Spleen (tissue), 7 donors: ENCODE results near the gene EPN2.

Source experiments
- CTCF ChIP-seq, 11 experiments: fragments of 200-600 bp in 7 of 11; fragments of 450-650 bp in 4 of 11; sonication (generic) in 4 of 11; IDR thresholded peaks in 8 of 11; conservative IDR thresholded peaks in 3 of 11; 1 replicate in 7 of 11; 2 replicates in 4 of 11; pipeline versions ENCODE4 v1.4.0 to v1.8.0; 2016 to 2021; ENCODE audit warnings: antibody characterized with exemption in 11 of 11, inconsistent platforms in 4 of 11, mild to moderate bottlenecking in 1 of 11
- POLR2A ChIP-seq, 3 donors: fragments of 450-650 bp; IDR thresholded peaks; one replicate each; pipeline ENCODE4 v1.5.1; 2017; ENCODE audit warnings: antibody characterized with exemption in 3 of 3, mild to moderate bottlenecking in 1 of 3
- donor health status: DM: no; HTN: no; CAD: no; lungs with moderate emphysema.
- donor health status: DM: no; HTN: no; CAD: no.
- donor health status: DM: no; HTN: no; CAD: no.

- TF ChIP-seq CTCF (IDR thresholded peaks at IDR 0.05 in 8 of 11, conservative IDR thresholded peaks at IDR 0.05 in 3 of 11) (no peak), POLR2A (IDR thresholded peaks at IDR 0.05) (no peak)
These were observed 132.8 kb downstream of the EPN2 start for GRCh38 chr17:19369846-19370492.
